HL-60/S4 treated with retinoic acid at 250 ng/mL for 4 days and 3 days (cell line): ENCODE measurements around the gene NDUFC2.
"Not testable (repeated sequence)": the region's sequence is repeated elsewhere in the genome, so short reads cannot be mapped to it uniquely, and the experiment has no call there.

Experiments used
- in situ Hi-C: fragments of 300-500 bp; cut with MboI; formaldehyde crosslinking; loops from 2 replicates; pipeline ENCODE4 v1.7.0; 2022; ENCODE audit warnings: low sequenced_read_pairs

The NDUFC2 gene

GRCh38 chr11:78080084-78080817, 589 bp upstream of the NDUFC2 start:
- in situ Hi-C loops, result no loop called here

- in situ Hi-C loops, result no loop called here
Observed at GRCh38 chr11:78078218-78079167, 1.2 kb downstream of the NDUFC2 start.

DNA sequence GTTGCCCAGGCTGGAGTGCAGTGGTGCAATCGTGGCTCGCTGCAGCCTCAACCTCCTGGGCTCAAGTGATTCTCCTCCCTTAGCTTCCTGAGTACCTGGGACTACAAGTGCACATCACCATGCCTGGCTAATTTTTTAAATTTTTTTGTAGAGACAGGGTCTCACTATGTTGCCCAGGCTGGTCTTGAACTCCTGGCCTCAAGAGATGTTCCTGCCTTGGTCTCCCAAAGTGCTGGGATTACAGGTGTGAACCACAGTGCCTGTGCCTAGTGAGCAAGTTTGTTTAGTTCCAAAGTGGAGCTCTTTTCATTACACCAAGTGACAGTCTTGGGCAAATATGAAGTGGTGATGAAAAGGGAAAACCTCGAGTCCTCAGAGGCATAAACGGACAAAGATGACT, 2.1 kb downstream of the NDUFC2 start:
- in situ Hi-C loops, result not testable (repeated sequence)

GRCh38 chr11:78076733-78077403, 2.8 kb downstream of the NDUFC2 start:
- in situ Hi-C loops, result no loop called here

- in situ Hi-C loops, result no loop called here
Observed at GRCh38 chr11:78074756-78075155, 4.9 kb downstream of the NDUFC2 start.

DNA sequence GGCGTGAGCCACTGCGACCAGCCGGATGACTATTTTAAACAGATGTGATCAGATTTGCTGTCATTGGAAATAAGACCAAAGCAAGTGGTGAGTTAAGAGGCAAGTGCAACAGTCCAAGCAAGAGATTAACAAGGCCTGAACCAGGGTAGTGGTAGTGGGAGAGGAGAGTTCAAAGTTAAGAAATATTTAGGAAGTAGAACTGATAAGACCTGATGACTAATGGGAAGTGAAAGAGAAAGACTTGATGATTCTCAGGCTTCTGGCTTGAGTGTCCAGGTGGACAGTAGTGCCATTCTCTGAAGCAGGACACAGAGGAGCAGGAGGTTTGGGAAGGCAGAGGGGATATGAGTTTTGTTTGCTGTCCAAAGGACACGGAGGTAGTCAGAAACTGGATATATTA, 7.2 kb downstream of the NDUFC2 start:
- in situ Hi-C loops, result no loop called here

- in situ Hi-C loops, result no loop called here
Observed at GRCh38 chr11:78071717-78072116, 7.9 kb downstream of the NDUFC2 start.

DNA sequence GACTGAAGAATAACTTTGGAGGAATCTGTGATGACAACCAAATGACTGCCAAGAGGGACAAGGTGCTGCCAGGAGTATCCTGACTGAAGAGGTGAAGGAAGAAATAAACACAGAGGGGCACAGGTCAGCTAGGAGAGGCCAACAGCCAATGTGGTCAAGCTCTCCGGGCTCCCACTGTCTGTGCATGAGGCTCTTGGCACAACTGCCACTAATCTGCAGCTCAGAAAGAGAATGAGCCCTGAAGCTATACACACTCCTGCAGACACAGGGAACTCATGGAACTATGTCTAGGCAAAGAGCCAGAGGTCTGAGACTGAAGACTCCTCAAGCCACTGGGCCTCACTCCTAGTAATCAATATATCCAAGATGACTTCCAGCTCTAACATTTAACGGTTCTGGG, 9.0 kb downstream of the NDUFC2 start:
- in situ Hi-C loops, result no loop called here

- in situ Hi-C loops, result no loop called here
Observed at GRCh38 chr11:78069465-78069864, 10.2 kb downstream of the NDUFC2 start.

- in situ Hi-C loops, result no loop called here
Observed at GRCh38 chr11:78067704-78068103, 12.0 kb downstream of the NDUFC2 start.

DNA sequence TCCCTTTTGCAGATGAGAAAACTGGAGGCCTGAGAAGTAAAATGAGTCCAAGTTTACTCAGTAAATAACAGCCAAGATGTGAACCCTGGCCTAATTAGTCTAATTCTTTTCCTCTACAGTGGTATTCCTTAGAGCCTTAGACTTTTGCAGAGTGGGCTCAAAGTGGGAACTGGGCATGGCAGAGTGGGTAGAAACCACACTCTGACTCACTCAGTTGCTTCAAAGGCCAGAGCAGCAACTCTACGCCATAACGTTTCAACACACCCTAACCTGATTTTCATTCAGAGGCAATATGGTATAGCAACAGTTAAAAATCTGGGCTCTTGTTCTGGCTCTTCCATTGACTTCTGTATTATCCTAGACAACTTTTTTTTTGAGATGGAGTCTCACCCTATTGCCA, 13.2 kb downstream of the NDUFC2 start:
- in situ Hi-C loops, result no loop called here

- in situ Hi-C loops, result no loop called here
Observed at GRCh38 chr11:78065203-78065602, 14.5 kb downstream of the NDUFC2 start.

DNA sequence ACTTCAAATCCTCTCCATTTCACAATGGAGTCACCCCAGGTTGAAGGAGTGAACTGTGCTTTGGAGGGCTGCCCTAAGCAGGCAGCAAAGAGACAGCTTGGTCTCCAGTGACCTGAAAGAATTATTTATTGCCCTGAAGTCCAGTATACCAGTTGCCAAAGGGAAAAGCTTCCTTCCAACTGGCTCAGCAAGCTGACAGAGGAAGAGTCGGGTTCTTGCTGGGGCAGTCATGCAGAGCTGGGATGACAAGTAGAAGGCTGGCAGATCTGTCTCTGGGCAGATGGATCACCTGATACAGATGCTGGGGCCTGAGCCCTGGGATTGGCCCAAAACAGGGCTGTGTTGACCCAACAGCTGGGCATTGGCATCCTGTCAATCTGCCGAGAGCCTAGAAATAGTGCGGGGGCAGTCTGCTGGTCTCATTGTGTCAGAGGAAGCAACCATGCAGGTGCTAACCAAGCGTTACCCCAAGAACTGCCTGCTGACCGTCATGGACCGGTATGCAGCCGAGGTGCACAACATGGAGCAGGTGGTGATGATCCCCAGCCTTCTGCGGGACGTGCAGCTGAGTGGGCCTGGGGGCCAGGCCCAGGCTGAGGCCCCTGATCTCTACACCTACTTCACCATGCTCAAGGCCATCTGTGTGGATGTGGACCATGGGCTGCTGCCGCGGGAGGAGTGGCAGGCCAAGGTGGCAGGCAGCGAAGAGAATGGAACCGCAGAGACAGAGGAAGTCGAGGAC, 16.1 kb downstream of the NDUFC2 start, which contains the start of gene THRSP:
Gene THRSP, plus strand, starts transcription at position 422 of the 742 bp plus-strand sequence. Its CDS starts 21 bp downstream, at position 443.
- in situ Hi-C loops, result no loop called here

- in situ Hi-C loops, result no loop called here
Observed at GRCh38 chr11:78062671-78063070, 17.0 kb downstream of the NDUFC2 start.

GRCh38 chr11:78061921-78062311, 17.7 kb downstream of the NDUFC2 start:
- in situ Hi-C loops, result no loop called here

GRCh38 chr11:78061088-78061920, 18.4 kb downstream of the NDUFC2 start:
- in situ Hi-C loops, result no loop called here

GRCh38 chr11:78060533-78060932, 19.1 kb downstream of the NDUFC2 start:
- in situ Hi-C loops, result no loop called here

- in situ Hi-C loops, result not testable (repeated sequence)
Observed at GRCh38 chr11:78059749-78060328, 19.8 kb downstream of the NDUFC2 start.

DNA sequence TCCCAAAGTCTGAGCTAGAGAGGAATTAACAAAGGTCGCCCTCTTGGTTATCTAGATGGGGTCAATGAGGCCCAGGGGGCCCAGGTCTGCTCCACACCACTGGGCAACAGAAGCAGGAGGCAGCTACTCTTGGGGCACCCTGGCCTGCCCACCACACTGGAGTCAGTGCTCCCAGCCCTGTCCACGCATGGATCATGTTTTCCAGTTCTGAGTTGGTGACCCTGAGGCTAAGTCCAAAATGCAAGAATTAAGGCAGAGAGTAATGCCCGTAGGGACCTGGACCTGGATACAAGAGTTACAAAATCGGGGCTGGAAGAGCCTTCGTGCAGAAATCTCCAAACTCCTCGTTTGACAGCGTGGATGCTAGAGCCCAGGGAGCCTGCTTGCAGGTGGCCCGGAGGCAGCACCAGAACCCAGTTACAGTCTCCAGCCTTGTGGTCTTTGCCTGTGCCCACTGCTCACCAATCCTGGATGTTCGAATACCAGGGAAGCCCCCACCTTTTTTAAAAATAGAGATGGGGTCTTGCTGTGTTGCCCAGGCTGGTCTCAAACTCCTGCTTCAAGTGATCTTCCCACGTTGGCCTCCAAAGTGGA, 22.1 kb downstream of the NDUFC2 start:
- in situ Hi-C loops, result no loop called here
